Activated naive CD8-positive, alpha-beta T cell (primary cell): ENCODE data around the gene AKR1E2.
A peak's percentile ranks its signal among the peaks of the same experiment; 100 is the strongest.

Experiments
- H3K27ac Mint-ChIP-seq: one replicate; pipeline ENCODE4 v1.8.0; 2021; ENCODE audit warnings: mixed read lengths
- H3K27me3 Mint-ChIP-seq: one replicate; pipeline ENCODE4 v1.8.0; 2021; ENCODE audit warnings: mixed read lengths
- H3K36me3 Mint-ChIP-seq: one replicate; pipeline ENCODE4 v1.8.0; 2021; ENCODE audit warnings: mixed read lengths
- H3K4me1 Mint-ChIP-seq: one replicate; pipeline ENCODE4 v1.8.0; 2021; ENCODE audit warnings: low read depth, mixed read lengths
- H3K4me3 Mint-ChIP-seq: one replicate; pipeline ENCODE4 v1.8.0; 2021; ENCODE audit warnings: mild to moderate bottlenecking, mixed read lengths
- H3K9me3 Mint-ChIP-seq: one replicate; pipeline ENCODE4 v1.8.0; 2021; ENCODE audit warnings: low read depth, mixed read lengths

Gene AKR1E2

GRCh38 chr10:4825456-4825867 lies 545 bp upstream of the AKR1E2 start:
- Mint-ChIP-seq H3K36me3 (no peaks in the 10 kb centered on the region), H3K4me1 (peaks cover 14% of the 10 kb centered on the region), H3K27ac (no peak overlapping the region), H3K27me3 (peaks cover 11% of the 10 kb centered on the region), H3K4me3 (peak overlapping the region; percentile 77), H3K9me3 (no peaks in the 10 kb centered on the region)

- Mint-ChIP-seq H3K27me3 (peaks cover 7% of the 10 kb centered on the region), H3K27ac (peak overlapping the region; percentile 54), H3K36me3 (peaks cover 3% of the 10 kb centered on the region), H3K9me3 (no peaks in the 10 kb centered on the region), H3K4me1 (peaks cover 16% of the 10 kb centered on the region), H3K4me3 (peak overlapping the region; percentile 73)
Observed at GRCh38 chr10:4826792-4827324, 851 bp downstream of the AKR1E2 start.

GRCh38 chr10:4828005-4828404 lies 2.0 kb downstream of the AKR1E2 start:
- peaks cover 16% of the 10 kb centered on the region for H3K4me1 Mint-ChIP-seq
- H3K36me3 Mint-ChIP-seq: peaks cover 3% of the 10 kb centered on the region
- H3K27me3 Mint-ChIP-seq: peaks cover 7% of the 10 kb centered on the region
- H3K9me3 Mint-ChIP-seq: no peaks in the 10 kb centered on the region
- no peak overlapping the region for H3K27ac Mint-ChIP-seq
- H3K4me3 Mint-ChIP-seq: no peak overlapping the region

- peaks cover 33% of the 10 kb centered on the region for H3K4me1 Mint-ChIP-seq
- no peaks in the 10 kb centered on the region for H3K9me3 Mint-ChIP-seq
- H3K36me3 Mint-ChIP-seq: peaks cover 3% of the 10 kb centered on the region
- H3K27ac Mint-ChIP-seq: no peak overlapping the region
- H3K4me3 Mint-ChIP-seq: no peak overlapping the region
- H3K27me3 Mint-ChIP-seq: peaks cover 3% of the 10 kb centered on the region
Observed at GRCh38 chr10:4830551-4830950, 4.5 kb downstream of the AKR1E2 start.

- Mint-ChIP-seq H3K4me1 (peaks cover 34% of the 10 kb centered on the region), H3K27me3 (peaks cover 3% of the 10 kb centered on the region), H3K36me3 (peaks cover 3% of the 10 kb centered on the region), H3K9me3 (no peaks in the 10 kb centered on the region), H3K27ac (no peak overlapping the region), H3K4me3 (no peak overlapping the region)
Observed at GRCh38 chr10:4831091-4831490, 5.1 kb downstream of the AKR1E2 start.

- H3K9me3 Mint-ChIP-seq: no peaks in the 10 kb centered on the region
- peaks cover 6% of the 10 kb centered on the region for H3K36me3 Mint-ChIP-seq
- no peaks in the 10 kb centered on the region for H3K27me3 Mint-ChIP-seq
- peaks cover 34% of the 10 kb centered on the region for H3K4me1 Mint-ChIP-seq
- H3K27ac Mint-ChIP-seq: no peak overlapping the region
- H3K4me3 Mint-ChIP-seq: no peak overlapping the region
Observed at GRCh38 chr10:4833286-4833685, 7.3 kb downstream of the AKR1E2 start.

GRCh38 chr10:4834898-4835405 lies 8.9 kb downstream of the AKR1E2 start:
- Mint-ChIP-seq H3K4me3 (no peak overlapping the region), H3K27me3 (no peaks in the 10 kb centered on the region), H3K4me1 (peaks cover 34% of the 10 kb centered on the region), H3K9me3 (no peaks in the 10 kb centered on the region), H3K27ac (peak overlapping the region; percentile 38), H3K36me3 (peaks cover 6% of the 10 kb centered on the region)

- Mint-ChIP-seq H3K9me3 (no peaks in the 10 kb centered on the region), H3K4me1 (peaks cover 34% of the 10 kb centered on the region), H3K4me3 (peak overlapping the region; percentile 31), H3K36me3 (peaks cover 6% of the 10 kb centered on the region), H3K27me3 (no peaks in the 10 kb centered on the region), H3K27ac (peak overlapping the region; percentile 64)
Observed at GRCh38 chr10:4835494-4835918, 9.5 kb downstream of the AKR1E2 start.

GRCh38 chr10:4836416-4836969 lies 10.5 kb downstream of the AKR1E2 start:
- H3K4me3 Mint-ChIP-seq: no peak overlapping the region
- peak overlapping the region; percentile 71 for H3K27ac Mint-ChIP-seq
- H3K4me1 Mint-ChIP-seq: peaks cover 34% of the 10 kb centered on the region
- peaks cover 6% of the 10 kb centered on the region for H3K36me3 Mint-ChIP-seq
- no peaks in the 10 kb centered on the region for H3K27me3 Mint-ChIP-seq
- H3K9me3 Mint-ChIP-seq: no peaks in the 10 kb centered on the region

GRCh38 chr10:4837551-4837950 lies 11.5 kb downstream of the AKR1E2 start:
- H3K27me3 Mint-ChIP-seq: no peaks in the 10 kb centered on the region
- no peak overlapping the region for H3K27ac Mint-ChIP-seq
- H3K4me3 Mint-ChIP-seq: no peak overlapping the region
- no peaks in the 10 kb centered on the region for H3K9me3 Mint-ChIP-seq
- peaks cover 2% of the 10 kb centered on the region for H3K36me3 Mint-ChIP-seq
- peaks cover 32% of the 10 kb centered on the region for H3K4me1 Mint-ChIP-seq

GRCh38 chr10:4838743-4839142 lies 12.7 kb downstream of the AKR1E2 start:
- Mint-ChIP-seq H3K27ac (no peak overlapping the region), H3K36me3 (peaks cover 2% of the 10 kb centered on the region), H3K27me3 (no peaks in the 10 kb centered on the region), H3K9me3 (no peaks in the 10 kb centered on the region), H3K4me1 (peaks cover 31% of the 10 kb centered on the region), H3K4me3 (no peak overlapping the region)

GRCh38 chr10:4839353-4839752 lies 13.3 kb downstream of the AKR1E2 start:
- Mint-ChIP-seq H3K4me3 (no peak overlapping the region), H3K9me3 (no peaks in the 10 kb centered on the region), H3K36me3 (peaks cover 4% of the 10 kb centered on the region), H3K4me1 (peaks cover 27% of the 10 kb centered on the region), H3K27me3 (no peaks in the 10 kb centered on the region), H3K27ac (no peak overlapping the region)

- Mint-ChIP-seq H3K27me3 (no peaks in the 10 kb centered on the region), H3K4me1 (peaks cover 19% of the 10 kb centered on the region), H3K9me3 (no peaks in the 10 kb centered on the region), H3K27ac (no peak overlapping the region), H3K36me3 (peaks cover 4% of the 10 kb centered on the region), H3K4me3 (no peak overlapping the region)
Observed at GRCh38 chr10:4840151-4840550, 14.1 kb downstream of the AKR1E2 start.

- no peaks in the 10 kb centered on the region for H3K4me1 Mint-ChIP-seq
- H3K27me3 Mint-ChIP-seq: no peaks in the 10 kb centered on the region
- no peaks in the 10 kb centered on the region for H3K9me3 Mint-ChIP-seq
- H3K27ac Mint-ChIP-seq: no peak overlapping the region
- H3K36me3 Mint-ChIP-seq: peaks cover 2% of the 10 kb centered on the region
- no peak overlapping the region for H3K4me3 Mint-ChIP-seq
Observed at GRCh38 chr10:4843525-4844180, 17.6 kb downstream of the AKR1E2 start.

- H3K4me1 Mint-ChIP-seq: peaks cover 6% of the 10 kb centered on the region
- no peak overlapping the region for H3K27ac Mint-ChIP-seq
- H3K36me3 Mint-ChIP-seq: peaks cover 2% of the 10 kb centered on the region
- H3K4me3 Mint-ChIP-seq: no peak overlapping the region
- no peaks in the 10 kb centered on the region for H3K27me3 Mint-ChIP-seq
- no peaks in the 10 kb centered on the region for H3K9me3 Mint-ChIP-seq
Observed at GRCh38 chr10:4844864-4845263, 18.9 kb downstream of the AKR1E2 start.
